GM23338 (cell line): ENCODE measurements around the gene NUP153. TPM values are rescaled to one million over a fixed set of nuclear protein-coding genes. Genes with fewer than 3 reads are reported as not detected.

Experiments
- ATAC-seq: fragments of 200-7000 bp; cut with Tn5 transposase; 3 replicates; pipeline ENCODE4 v1.9.1; 2020
- DNase-seq: peaks from one replicate; pipeline ENCODE4 v3.0.0-alpha.2; 2015; ENCODE audit warnings: low spot score
- H2AFZ ChIP-seq: fragments of 200-600 bp; sonication (generic); 2 replicates; pipeline ENCODE4 v1.8.0; 2016; ENCODE audit warnings: antibody characterized with exemption, mild to moderate bottlenecking, moderate library complexity
- H3F3A ChIP-seq: fragments of 200-600 bp; sonication (generic); replicated peaks from 2 replicates; pipeline ENCODE4 v1.8.0; 2017; ENCODE audit warnings: antibody characterized with exemption, mixed run types, low read depth
- H3K27ac ChIP-seq: fragments of 200-600 bp; sonication (generic); 2 replicates; pipeline ENCODE4 v1.6.1; 2016; ENCODE audit warnings: low read depth
- H3K27me3 ChIP-seq: fragments of 200-600 bp; sonication (generic); 2 replicates; pipeline ENCODE4 v1.8.0; 2016; ENCODE audit warnings: mild to moderate bottlenecking, mixed run types, moderate library complexity; ENCODE audit not compliant: insufficient read depth
- H3K36me3 ChIP-seq: fragments of 200-600 bp; sonication (generic); 2 replicates; pipeline ENCODE4 v1.8.0; 2016; ENCODE audit warnings: mild to moderate bottlenecking; ENCODE audit not compliant: insufficient read depth
- H3K4me1 ChIP-seq: fragments of 200-600 bp; sonication (generic); 2 replicates; pipeline ENCODE4 v1.8.0; 2016; ENCODE audit warnings: mild to moderate bottlenecking, moderate library complexity; ENCODE audit not compliant: insufficient read depth
- H3K4me2 ChIP-seq: fragments of 200-600 bp; sonication (generic); 2 replicates; pipeline ENCODE4 v1.7.1; 2017; ENCODE audit warnings: mixed run types
- H3K4me3 ChIP-seq: fragments of 200-600 bp; sonication (generic); 2 replicates; pipeline ENCODE4 v1.6.1; 2016; ENCODE audit warnings: mixed run types
- H3K79me2 ChIP-seq: fragments of 200-600 bp; sonication (generic); replicated peaks from 2 replicates; pipeline ENCODE4 v1.8.0; 2017; ENCODE audit warnings: mild to moderate bottlenecking; ENCODE audit not compliant: insufficient read depth
- H3K9me2 ChIP-seq: fragments of 200-600 bp; sonication (generic); 2 replicates; pipeline ENCODE4 v1.8.0; 2017; ENCODE audit not compliant: insufficient read depth
- H4K20me1 ChIP-seq: fragments of 200-600 bp; sonication (generic); replicated peaks from 2 replicates; pipeline ENCODE4 v1.8.0; 2017; ENCODE audit warnings: mild to moderate bottlenecking; ENCODE audit not compliant: insufficient read depth
- H3K27ac Mint-ChIP-seq: 2 replicates; pipeline ENCODE4 v1.8.0; 2020; ENCODE audit warnings: inconsistent platforms, mild to moderate bottlenecking, moderate library complexity, mixed read lengths
- H3K27me3 Mint-ChIP-seq: 3 replicates; pipeline ENCODE4 v1.8.0; 2022; ENCODE audit warnings: low read depth, mild to moderate bottlenecking, moderate library complexity, mixed read lengths, inconsistent platforms; ENCODE audit not compliant: insufficient read depth, poor library complexity
- H3K36me3 Mint-ChIP-seq: 3 replicates; pipeline ENCODE4 v1.8.0; 2021; ENCODE audit warnings: low read depth, mild to moderate bottlenecking, inconsistent platforms, moderate library complexity, mixed read lengths
- H3K4me1 Mint-ChIP-seq: 3 replicates; pipeline ENCODE4 v1.8.0; 2020; ENCODE audit warnings: mild to moderate bottlenecking, inconsistent platforms, mixed read lengths
- H3K4me3 Mint-ChIP-seq: 3 replicates; pipeline ENCODE4 v1.8.0; 2021; ENCODE audit warnings: moderate library complexity, mild to moderate bottlenecking, inconsistent platforms, mixed read lengths
- H3K9me3 Mint-ChIP-seq: 3 replicates; pipeline ENCODE4 v1.8.0; 2020; ENCODE audit warnings: moderate library complexity, mild to moderate bottlenecking, inconsistent platforms, mixed read lengths
- CREB1 ChIP-seq: fragments of 250-450 bp; sonication (Bioruptor Pico); IDR thresholded peaks from 2 replicates; pipeline ENCODE4 v1.5.0; 2020; ENCODE audit warnings: low read depth, mild to moderate bottlenecking, moderate library complexity
- ETS1 ChIP-seq: IDR thresholded peaks from 2 replicates; pipeline ENCODE4 v1.6.1; 2016; ENCODE audit warnings: antibody characterized with exemption
- EZH2phosphoT487 ChIP-seq: fragments of 200-600 bp; sonication (generic); IDR thresholded peaks from one replicate; pipeline ENCODE4 v1.8.1; 2018; ENCODE audit warnings: antibody characterized with exemption; ENCODE audit not compliant: unreplicated experiment
- JUNB ChIP-seq: IDR thresholded peaks from one replicate; pipeline ENCODE4 v1.6.1; 2016; ENCODE audit warnings: antibody characterized with exemption; ENCODE audit not compliant: unreplicated experiment
- POLR2AphosphoS5 ChIP-seq: IDR thresholded peaks from 2 replicates; pipeline ENCODE4 v1.6.1; 2016; ENCODE audit warnings: antibody characterized with exemption, low read depth
- REST ChIP-seq: IDR thresholded peaks from one replicate; pipeline ENCODE4 v1.6.1; 2018; ENCODE audit warnings: antibody characterized with exemption; ENCODE audit not compliant: unreplicated experiment
- STAT1 ChIP-seq: IDR thresholded peaks from one replicate; pipeline ENCODE4 v1.6.1; 2016; ENCODE audit warnings: antibody characterized with exemption; ENCODE audit not compliant: unreplicated experiment
- ZNF114 ChIP-seq: fragments of 250-450 bp; sonication (Bioruptor Pico); IDR thresholded peaks from 2 replicates; pipeline ENCODE4 v1.5.0; 2020; ENCODE audit warnings: mild to moderate bottlenecking, moderate library complexity
- ZNF331 ChIP-seq: fragments of 250-450 bp; sonication (Bioruptor Pico); IDR thresholded peaks from 2 replicates; pipeline ENCODE4 v1.5.0; 2020; ENCODE audit warnings: low read depth, mild to moderate bottlenecking, moderate library complexity
- ZNF462 ChIP-seq: fragments of 250-450 bp; sonication (Bioruptor Pico); IDR thresholded peaks from 2 replicates; pipeline ENCODE4 v1.5.0; 2020; ENCODE audit warnings: mild to moderate bottlenecking, moderate library complexity
- polyA plus RNA-seq: library from polyadenylated mRNA; unstranded; fragments of >200 nt; fragmentation: Nextera tagmentation; extraction: Ambion mirVana; gene quantifications from 2 replicates; pipeline ENCODE4 v1.2.1, GENCODE V29; 2016
- total RNA-seq: library from RNA; depleted of rRNA; stranded (reverse); fragments of >200 nt; shearing (Covaris generic); gene quantifications from 2 replicates; pipeline ENCODE4 v1.2.3, GENCODE V29; 2014

NUP153 gene
- total and polyA plus RNA-seq, 2 experiments from 2014 or later: 23.8 to 88.4 TPM

GRCh38 chr6:17687136-17687535, 19.6 kb downstream of the NUP153 start (continued):
- TF ChIP-seq ZNF114 (CRISPR knock-in tag) (no peak), STAT1 (no peak), REST (no peak), POLR2AphosphoS5 (no peak), CREB1 (no peak), EZH2phosphoT487 (no peak)

- peak overlapping the region; percentile 62 for H3K27ac ChIP-seq
- peaks cover 71% of the 10 kb centered on the region for H3K36me3 Mint-ChIP-seq
- peaks cover 2% of the 10 kb centered on the region for H3K27me3 Mint-ChIP-seq
- no peak for ATAC-seq
- no peak overlapping the region for H3K4me3 Mint-ChIP-seq
- H3K9me3 Mint-ChIP-seq: no peaks in the 10 kb centered on the region
- H2AFZ ChIP-seq: no peak overlapping the region
- H3K9me2 ChIP-seq: no peaks in the 10 kb centered on the region
- H3K4me1 ChIP-seq: peaks cover 31% of the 10 kb centered on the region
- 0 out of 2 replicates have a peak overlapping the region, but pooled peaks have one; percentile 4 for H3K4me2 ChIP-seq
- H4K20me1 ChIP-seq: peaks cover 45% of the 10 kb centered on the region
- no peak overlapping the region for H3K4me3 ChIP-seq
- no peaks in the 10 kb centered on the region; the same call in 1 of the 2 replicates for H3K36me3 ChIP-seq
- DNase-seq: no peak
- H3K27ac Mint-ChIP-seq: no peak overlapping the region
- peaks cover 99% of the 10 kb centered on the region for H3K79me2 ChIP-seq
- no peaks in the 10 kb centered on the region for H3F3A ChIP-seq
- peaks cover 36% of the 10 kb centered on the region for H3K4me1 Mint-ChIP-seq
- H3K27me3 ChIP-seq: no peaks in the 10 kb centered on the region
- TF ChIP-seq ZNF114 (CRISPR knock-in tag): no peak
- no peak for TF ChIP-seq ETS1
- no peak for TF ChIP-seq ZNF331 (CRISPR knock-in tag)
- TF ChIP-seq JUNB: no peak
- no peak for TF ChIP-seq REST
- TF ChIP-seq EZH2phosphoT487: no peak
- TF ChIP-seq ZNF462 (CRISPR knock-in tag): no peak
- no peak for TF ChIP-seq STAT1
- no peak for TF ChIP-seq POLR2AphosphoS5
Observed at GRCh38 chr6:17684134-17684533, 22.6 kb downstream of the NUP153 start.
